Gastrocnemius medialis (tissue), 4 donors: Measurements from ENCODE around the gene FAM53C. TPM values are rescaled to one million over a fixed set of nuclear protein-coding genes. Genes with fewer than 3 reads are reported as not detected.
"Not testable (repeated sequence)": the region's sequence is repeated elsewhere in the genome, so short reads cannot be mapped to it uniquely, and the experiment has no call there.

Experiments used
- ATAC-seq, 2 donors: fragments of 150-250 bp; one replicate each; pipeline ENCODE4 v1.9.1; 2016
- DNase-seq, 2 donors: peaks; one replicate each; pipeline ENCODE4 v3.0.0-alpha.2; 2019
- H3K27ac ChIP-seq, 4 donors: fragments of 200-600 bp; sonication (generic); 1 replicate in 1 of 4; 2 replicates in 3 of 4; pipeline ENCODE4 v1.5.1; 2016 to 2018; ENCODE audit warnings: mild to moderate bottlenecking in 2 of 4, moderate library complexity in 1 of 4
- H3K27me3 ChIP-seq, 3 donors: fragments of 200-600 bp; sonication (generic) in 2 of 3; 1 replicate in 1 of 3; 2 replicates in 2 of 3; pipeline versions ENCODE4 v1.5.1 to v1.6.0; 2016 to 2019; ENCODE audit warnings: mild to moderate bottlenecking in 1 of 3, moderate library complexity in 1 of 3
- H3K36me3 ChIP-seq, 2 donors: fragments of 200-600 bp; sonication (generic) in 1 of 2; one replicate each; pipeline ENCODE4 v1.5.1; 2017 to 2018
- H3K4me1 ChIP-seq, 2 donors: fragments of 200-600 bp; sonication (generic) in 1 of 2; one replicate each; pipeline ENCODE4 v1.5.1; 2016 to 2017; ENCODE audit warnings: mild to moderate bottlenecking in 2 of 2
- H3K4me3 ChIP-seq, 4 donors: fragments of 200-600 bp; sonication (generic) in 3 of 4; 1 replicate in 1 of 4; 2 replicates in 3 of 4; pipeline ENCODE4 v1.5.1; 2016 to 2019; ENCODE audit warnings: mild to moderate bottlenecking in 2 of 4
- H3K9me3 ChIP-seq, 3 donors: fragments of 200-600 bp; sonication (generic) in 2 of 3; 1 replicate in 1 of 3; 2 replicates in 2 of 3; pipeline ENCODE4 v1.5.1; 2016 to 2019
- CTCF ChIP-seq, 5 experiments: fragments of 450-650 bp in 3 of 5; fragments of 200-600 bp in 2 of 5; sonication (generic) in 2 of 5; IDR thresholded peaks in 4 of 5; conservative IDR thresholded peaks in 1 of 5; 1 replicate in 4 of 5; 2 replicates in 1 of 5; pipeline ENCODE4 v1.5.1; 2016 to 2019; ENCODE audit warnings: antibody characterized with exemption in 5 of 5, mild to moderate bottlenecking in 3 of 5, moderate library complexity in 3 of 5
- POLR2A ChIP-seq, 2 donors: fragments of 450-650 bp; IDR thresholded peaks; one replicate each; pipeline ENCODE4 v1.6.1; 2017; ENCODE audit warnings: antibody characterized with exemption in 2 of 2, mild to moderate bottlenecking in 2 of 2, moderate library complexity in 2 of 2
- in situ Hi-C, 4 donors: fragments of 200-750 bp; cut with MboI; loops; one replicate each; pipeline versions ENCODE4 v1.15.0 to v1.8.0; 2017; ENCODE audit warnings: low sequenced_read_pairs in 4 of 4
- intact Hi-C: fragments of 100-400 bp; cut with DNase I; formaldehyde crosslinking; loops from one replicate; pipeline ENCODE4 v1.15.1; 2023; ENCODE audit warnings: low total_unique reads
- total RNA-seq, 4 donors: library from RNA; depleted of rRNA; stranded (reverse); fragments of >200 nt; gene quantifications; one replicate each; pipeline versions ENCODE4 v1.1.0 to v1.2.3, GENCODE V29; 2016

Gene FAM53C
- total RNA-seq, 4 donors from 2014 or later: 35.7 to 74.7 (median 41.0) TPM

GRCh38 chr5:138386290-138386689 is 48.2 kb downstream of the FAM53C start:
- in situ Hi-C loops (no loop called here), intact Hi-C loops (loop anchor here (5.0 kb wide), 1 partner anchor 156 kb away; the partner anchor contains the start of gene ETF1)
- peaks cover 29 to 42% of the 10 kb centered on the region in 2 donors for H3K4me1 ChIP-seq
- H3K4me3 ChIP-seq: peak overlapping the region in 3 of 4 donors; percentile 14 to 40 (median 39)
- no peak for TF ChIP-seq CTCF (IDR thresholded peaks at IDR 0.05 in 4 of 5, conservative IDR thresholded peaks at IDR 0.05 in 1 of 5)
- no peak for TF ChIP-seq POLR2A (IDR thresholded peaks at IDR 0.05)
- peak overlapping the region; percentile 82 to 95 (median 90) for H3K27ac ChIP-seq
- H3K36me3 ChIP-seq: peaks cover 0 to 31% of the 10 kb centered on the region in 2 donors
- peak; percentile 56 to 72 for DNase-seq
- no peaks in the 10 kb centered on the region for H3K9me3 ChIP-seq
- H3K27me3 ChIP-seq: no peaks in the 10 kb centered on the region
- ATAC-seq: peak; percentile 23 to 42

- H3K36me3 ChIP-seq: peaks cover 0 to 20% of the 10 kb centered on the region in 2 donors
- ATAC-seq (no peak), DNase-seq (no peak)
- peak overlapping the region in 3 of 4 donors; percentile 7 to 28 (median 25) for H3K4me3 ChIP-seq
- in situ Hi-C loops: no loop called here
- intact Hi-C loops: loop anchor here (5.0 kb wide), 1 partner anchor 153 kb away; the partner anchor contains the start of gene ETF1
- H3K27ac ChIP-seq: peak overlapping the region; percentile 82 to 95 (median 90)
- H3K4me1 ChIP-seq: peaks cover 55 to 68% of the 10 kb centered on the region in 2 donors
- no peaks in the 10 kb centered on the region for H3K9me3 ChIP-seq
- TF ChIP-seq CTCF (IDR thresholded peaks at IDR 0.05 in 4 of 5, conservative IDR thresholded peaks at IDR 0.05 in 1 of 5) (no peak), POLR2A (IDR thresholded peaks at IDR 0.05) (no peak)
- H3K27me3 ChIP-seq: no peaks in the 10 kb centered on the region
These were observed 51.3 kb downstream of the FAM53C start for GRCh38 chr5:138389332-138389731.

- DNase-seq: peak; percentile 52 to 76
- H3K27me3 ChIP-seq, H3K9me3 ChIP-seq, in situ Hi-C loops, H3K4me3 ChIP-seq, ATAC-seq: not testable (repeated sequence)
- Histone ChIP-seq H3K4me1 (peaks cover 55 to 68% of the 10 kb centered on the region in 2 donors), H3K27ac (peak overlapping the region; percentile 82 to 95 (median 90)), H3K36me3 (peaks cover 0 to 26% of the 10 kb centered on the region in 2 donors)
- intact Hi-C loops: loop anchor here (1.0 to 5.0 kb wide), 3 partner anchors 38 to 152 kb away; partner anchors contain the start of genes ETF1, FAM53C and KDM3B
These were observed 51.8 kb downstream of the FAM53C start for GRCh38 chr5:138389911-138390310.

- H3K27ac ChIP-seq: peak overlapping the region; percentile 82 to 95 (median 90)
- in situ Hi-C loops (no loop called here), intact Hi-C loops (loop anchor here (5.0 kb wide), 1 partner anchor 40 kb away; the partner anchor contains the start of gene KDM3B)
- DNase-seq (peak; percentile 57 to 79), ATAC-seq (peak; percentile 48 to 69)
- peaks cover 0 to 41% of the 10 kb centered on the region in 2 donors for H3K36me3 ChIP-seq
- no peak for TF ChIP-seq CTCF (IDR thresholded peaks at IDR 0.05 in 4 of 5, conservative IDR thresholded peaks at IDR 0.05 in 1 of 5)
- TF ChIP-seq POLR2A (IDR thresholded peaks at IDR 0.05): no peak
- H3K9me3 ChIP-seq: no peaks in the 10 kb centered on the region
- H3K4me3 ChIP-seq: no peak overlapping the region
- H3K27me3 ChIP-seq: no peaks in the 10 kb centered on the region
- H3K4me1 ChIP-seq: peaks cover 50 to 59% of the 10 kb centered on the region in 2 donors
These were observed 53.9 kb downstream of the FAM53C start for GRCh38 chr5:138391859-138392386.

Other genes with a start within 250 kb of the FAM53C start
- gene NME5, start 198.8 kb upstream of the FAM53C start, total RNA-seq: under 1 TPM in 2 of 4 donors, not detected in 2; 0.51 TPM
- gene BRD8, start 159.6 kb upstream of the FAM53C start, total RNA-seq: 10 to 100 TPM; 20.2 to 28.0 (median 24.1) TPM
- under 1 TPM in 2 of 4 donors, not detected in 2; 0.75 to 0.89 TPM for gene KIF20A, start 159.2 kb upstream of the FAM53C start, total RNA-seq
- gene CDC23, start 124.9 kb upstream of the FAM53C start, total RNA-seq: 10 to 100 TPM in 2 of 4 donors, 1 to 10 TPM in 2; 7.7 to 11.7 (median 10.4) TPM
- under 1 TPM in 1 of 4 donors, not detected in 3; 0.42 TPM for gene GFRA3, start 63.6 kb upstream of the FAM53C start, total RNA-seq
- not detected for gene CDC25C, start 6.5 kb upstream of the FAM53C start, total RNA-seq
- gene KDM3B, start 14.4 kb downstream of the FAM53C start, total RNA-seq: 100 to 1,000 TPM in 1 of 4 donors, 10 to 100 TPM in 3; 49.4 to 100 (median 74.2) TPM
- gene REEP2, start 100.8 kb downstream of the FAM53C start, total RNA-seq: 1 to 10 TPM; 1.2 to 7.4 (median 3.4) TPM
- 10 to 100 TPM in 1 of 4 donors, 1 to 10 TPM in 3; 1.1 to 16.4 (median 7.2) TPM for gene EGR1, start 127.2 kb downstream of the FAM53C start, total RNA-seq
- gene ETF1, start 205.0 kb downstream of the FAM53C start, total RNA-seq: 100 to 1,000 TPM in 3 of 4 donors, 10 to 100 TPM in 1; 99.9 to 139 (median 117) TPM
- gene HSPA9, start 237.1 kb downstream of the FAM53C start, total RNA-seq: 100 to 1,000 TPM; 449 to 840 (median 569) TPM